ENCODE data around the gene C20orf202.
A peak's percentile ranks its signal among the peaks of the same experiment; 100 is the strongest.

The C20orf202 gene

DNA sequence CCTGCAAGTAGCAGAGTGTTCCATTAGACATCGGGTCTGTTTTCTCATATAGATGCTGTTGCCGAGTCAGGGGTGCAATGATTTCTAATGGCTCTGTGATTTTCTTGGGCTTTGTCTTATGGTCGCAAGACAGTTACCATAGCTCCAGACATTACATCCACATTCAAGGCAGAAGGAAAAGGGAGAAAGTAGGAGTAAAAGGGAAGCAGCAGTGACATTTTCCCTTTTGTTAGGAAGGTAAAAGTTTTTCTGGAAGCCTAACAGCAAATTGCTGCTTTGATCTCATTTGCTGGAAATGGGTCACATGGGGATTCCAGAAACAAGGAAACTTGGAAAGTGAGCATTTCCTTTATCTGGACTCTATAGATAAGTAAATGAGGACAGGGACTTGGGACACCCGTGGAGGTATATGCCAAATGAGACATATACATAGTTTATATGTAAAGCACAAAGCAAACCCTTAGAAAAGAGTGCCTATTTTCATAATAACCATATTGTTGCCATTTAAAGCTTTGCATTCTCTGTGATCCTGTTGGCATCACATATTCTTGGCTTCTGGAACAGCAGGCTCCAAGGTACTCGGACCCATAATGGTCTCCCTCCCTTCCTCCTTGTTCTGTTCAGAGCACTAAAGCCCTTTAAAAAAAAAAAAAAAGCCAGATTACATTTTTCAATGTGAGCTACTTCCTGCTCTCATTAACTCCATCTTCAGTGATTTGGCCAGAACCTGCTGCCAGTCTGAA, at the start of gene C20orf202:
C20orf202 (plus strand) TSS at position 693 of the 743 bp plus-strand sequence. CDS start 132 bp downstream, outside the sequence.
- DNase-seq: no peak

GRCh38 chr20:1154226-1154625, 49.0 kb upstream of the C20orf202 start:
- no peak for DNase-seq

GRCh38 chr20:1154691-1155090, 48.6 kb upstream of the C20orf202 start:
- no peak for DNase-seq

GRCh38 chr20:1155342-1155741, 47.9 kb upstream of the C20orf202 start:
- DNase-seq: no peak

- no peak for DNase-seq
Observed at GRCh38 chr20:1160496-1160895, 42.8 kb upstream of the C20orf202 start.

- no peak for DNase-seq
Observed at GRCh38 chr20:1160991-1161390, 42.3 kb upstream of the C20orf202 start.

GRCh38 chr20:1163105-1163504, 40.1 kb upstream of the C20orf202 start:
- DNase-seq: no peak

DNA sequence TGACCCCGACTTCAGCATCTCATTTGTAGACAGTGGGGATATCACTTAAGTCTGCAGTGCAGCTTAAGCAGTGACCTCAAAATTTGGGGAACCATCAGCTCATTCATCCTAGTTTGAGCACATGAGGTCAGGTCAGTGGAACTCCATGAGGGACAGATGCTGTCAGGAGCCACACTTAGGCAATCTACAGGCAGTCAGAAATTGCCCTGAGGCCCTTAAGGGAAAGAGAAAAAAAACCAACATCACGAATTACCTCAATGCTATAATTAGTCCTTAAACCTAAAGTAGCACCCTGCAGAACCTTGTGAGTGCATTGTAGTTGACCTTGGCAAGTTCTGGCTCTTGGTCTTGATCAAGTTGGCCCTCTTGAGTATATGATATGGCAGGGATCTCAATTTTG, 39.6 kb upstream of the C20orf202 start:
- no peak for DNase-seq

DNA sequence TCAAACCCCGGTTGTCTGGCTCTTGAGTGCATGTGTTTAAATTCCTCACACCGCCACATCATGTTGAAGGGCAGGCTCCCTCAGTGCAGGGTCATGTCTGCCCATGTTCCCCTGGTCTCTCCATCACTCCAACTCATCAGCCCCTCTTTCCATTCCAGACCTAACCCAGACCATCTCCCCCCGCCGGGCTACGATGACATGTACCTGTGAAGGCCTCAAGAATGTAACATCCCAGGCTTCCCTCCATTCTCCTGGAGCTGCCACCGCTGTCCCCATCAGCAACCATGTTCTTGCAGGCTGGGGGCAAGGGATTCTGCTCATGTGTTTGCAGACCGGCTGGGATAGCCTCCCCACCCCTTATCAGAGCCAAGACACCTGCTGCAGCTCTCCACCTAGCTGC, 38.4 kb upstream of the C20orf202 start:
- DNase-seq: no peak

DNA sequence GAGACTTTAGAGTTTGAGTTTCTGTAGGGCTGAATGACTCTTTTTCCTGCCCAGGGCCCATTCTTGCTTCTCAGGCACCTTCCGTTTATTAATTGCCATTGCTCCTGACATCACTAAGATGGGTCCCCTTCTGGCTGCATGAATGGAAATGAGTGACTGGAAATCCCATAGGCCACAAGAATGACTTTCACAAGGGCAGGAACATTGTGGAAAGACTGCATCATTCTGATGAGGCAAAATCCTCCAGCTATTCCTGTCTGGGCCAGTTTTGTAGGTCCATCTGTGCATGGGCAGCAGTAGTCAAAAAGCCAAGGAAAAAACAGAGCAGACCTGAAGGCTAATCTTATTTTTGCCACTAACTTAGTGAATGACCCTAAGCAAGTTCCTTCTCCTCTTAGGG, 37.7 kb upstream of the C20orf202 start:
- DNase-seq: no peak

DNA sequence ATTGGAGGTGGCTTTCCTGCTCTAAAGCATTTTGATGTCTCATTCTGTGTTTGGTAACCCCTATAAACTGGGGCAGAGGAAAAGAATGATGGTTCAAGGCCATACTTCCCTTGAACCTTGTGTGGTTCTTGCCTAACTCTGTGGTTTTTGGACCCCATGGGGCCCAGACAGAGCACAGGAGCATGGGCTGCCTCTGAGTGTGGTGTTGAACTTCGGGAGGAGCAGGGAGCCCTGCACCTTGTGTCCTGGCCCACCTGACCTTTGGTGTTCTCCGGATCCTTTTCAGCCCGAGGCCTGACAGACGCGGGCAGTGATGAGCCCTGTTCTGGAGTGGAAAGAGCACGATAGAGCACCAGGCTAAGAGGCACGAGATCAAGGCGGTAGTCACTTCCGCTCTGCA, 37.3 kb upstream of the C20orf202 start:
- DNase-seq: no peak

DNA sequence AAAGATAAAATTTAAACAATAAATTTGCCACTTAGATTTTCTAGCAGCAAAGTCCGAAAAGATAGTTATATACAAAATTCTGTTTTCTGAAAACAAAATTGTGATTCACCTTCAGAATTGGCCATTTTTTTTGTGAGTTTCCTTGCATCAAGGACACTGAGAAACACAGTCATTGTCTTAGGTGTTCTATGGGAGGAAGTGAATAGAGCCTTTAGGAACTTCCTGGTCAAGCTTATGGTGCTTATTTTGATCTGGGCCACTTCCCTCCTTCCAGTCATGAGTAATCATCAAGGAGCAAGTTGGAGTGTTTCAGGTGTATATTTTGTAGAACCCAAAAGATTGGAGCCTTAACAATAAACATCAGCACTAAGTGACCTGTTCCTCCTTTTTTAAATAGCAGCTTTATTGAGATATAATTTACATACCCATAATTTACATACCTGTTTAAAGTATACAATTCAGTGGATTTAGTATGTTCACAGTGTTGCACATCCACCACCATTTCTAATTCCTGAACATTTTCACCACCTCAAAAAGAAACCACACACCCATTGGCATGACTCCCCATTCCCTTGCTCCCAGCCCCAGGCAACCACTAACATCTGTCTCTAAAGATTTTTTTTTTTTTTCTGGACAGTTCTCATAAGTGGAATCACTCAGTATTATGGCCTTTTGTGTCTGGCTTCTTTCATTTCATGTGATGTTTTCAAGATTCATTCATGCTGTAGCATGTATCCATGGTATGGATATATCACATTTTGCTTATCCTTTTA, 36.1 kb upstream of the C20orf202 start:
- DNase-seq: no peak

GRCh38 chr20:1169224-1169623, 34.0 kb upstream of the C20orf202 start:
- DNase-seq: no peak

DNA sequence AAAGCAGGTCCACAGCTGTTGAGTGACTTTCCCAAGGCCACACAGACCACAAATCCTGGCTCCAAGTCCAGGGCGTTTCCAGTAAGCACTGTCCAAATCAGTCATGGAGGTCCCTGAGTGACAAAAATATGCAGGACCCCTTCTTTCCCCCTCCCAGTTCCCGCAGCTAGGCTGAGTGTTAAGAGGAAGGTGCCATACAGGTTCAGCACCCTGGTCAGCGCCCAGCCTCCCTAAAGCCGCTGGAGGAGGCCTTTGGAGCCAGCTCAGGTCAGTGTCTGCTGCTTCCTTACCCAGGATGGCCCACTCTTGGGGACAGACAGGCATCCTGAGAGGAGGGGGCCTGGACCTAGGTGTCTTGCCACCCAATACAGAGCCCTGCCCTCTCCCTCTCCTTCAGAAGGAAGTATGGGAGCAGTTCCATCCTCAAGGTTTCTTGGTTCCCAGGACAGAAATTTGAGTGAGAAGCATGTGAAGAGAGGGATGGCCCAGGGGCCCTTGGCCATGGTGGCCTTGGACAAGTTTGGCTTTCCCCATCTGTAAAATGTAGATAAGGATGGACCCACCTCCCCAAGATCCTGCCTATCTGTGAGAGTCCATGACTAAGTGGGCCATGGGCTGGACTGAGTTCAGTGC, 31.7 kb upstream of the C20orf202 start:
- DNase-seq: peak; percentile 33

DNA sequence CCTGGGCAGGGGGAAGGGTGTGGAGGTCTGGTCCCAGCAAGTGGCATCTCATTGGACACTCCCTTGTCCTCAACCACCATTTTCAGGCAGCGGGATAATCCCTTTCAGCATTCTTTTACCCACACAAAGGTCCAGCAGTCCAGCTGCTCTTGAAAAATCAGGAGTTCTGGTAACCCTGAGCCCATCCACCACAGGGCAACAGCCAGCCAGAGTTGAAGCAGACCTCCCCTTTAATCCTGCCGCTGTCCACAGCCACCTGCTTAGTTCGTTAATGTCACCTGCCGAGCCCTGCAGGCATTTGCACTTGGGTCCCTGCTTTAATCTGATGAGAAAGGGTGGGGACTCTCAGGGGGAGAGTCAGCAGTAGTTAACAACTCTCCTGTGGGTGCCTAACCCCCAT, 29.6 kb upstream of the C20orf202 start:
- no peak for DNase-seq

DNA sequence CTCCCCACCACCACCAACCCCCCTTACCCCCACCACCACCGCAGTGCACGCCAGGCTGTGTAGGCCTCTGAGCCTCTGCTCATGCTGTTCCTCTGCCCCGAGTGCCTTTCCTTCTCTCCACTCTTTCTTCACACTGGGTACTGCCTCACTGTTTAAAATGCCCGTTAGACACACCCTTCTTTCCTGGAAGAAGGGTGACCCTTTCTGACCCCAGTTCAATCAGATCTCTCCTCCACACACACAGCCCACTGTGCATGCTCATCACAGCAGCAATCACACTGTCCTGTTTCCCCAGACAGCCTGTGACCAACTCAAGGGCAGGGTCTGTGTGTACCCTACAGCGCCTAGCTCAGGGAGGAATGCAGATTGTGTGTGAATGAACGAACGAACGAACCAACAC, 28.5 kb upstream of the C20orf202 start:
- DNase-seq: no peak

DNA sequence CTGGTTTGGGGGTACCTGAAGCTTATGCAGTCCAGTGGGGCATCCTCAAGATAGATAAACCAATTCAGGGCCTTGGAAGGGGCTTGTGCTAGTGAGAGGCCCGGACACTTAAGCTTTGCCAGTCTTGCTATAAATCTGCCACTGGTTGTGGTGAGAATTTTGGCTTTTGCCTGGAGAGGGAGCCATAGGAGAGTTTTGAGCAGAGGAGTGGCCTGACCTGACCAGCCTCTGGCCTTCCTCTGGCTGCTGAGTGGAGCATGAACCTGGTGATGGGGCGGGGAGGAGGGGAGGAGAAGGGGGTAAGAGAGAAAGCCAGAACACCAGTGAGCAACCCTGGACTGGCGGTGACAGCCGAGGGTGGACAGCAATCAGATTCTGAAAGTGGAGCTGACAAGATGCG, 25.6 kb upstream of the C20orf202 start:
- peak; percentile 9 for DNase-seq

DNA sequence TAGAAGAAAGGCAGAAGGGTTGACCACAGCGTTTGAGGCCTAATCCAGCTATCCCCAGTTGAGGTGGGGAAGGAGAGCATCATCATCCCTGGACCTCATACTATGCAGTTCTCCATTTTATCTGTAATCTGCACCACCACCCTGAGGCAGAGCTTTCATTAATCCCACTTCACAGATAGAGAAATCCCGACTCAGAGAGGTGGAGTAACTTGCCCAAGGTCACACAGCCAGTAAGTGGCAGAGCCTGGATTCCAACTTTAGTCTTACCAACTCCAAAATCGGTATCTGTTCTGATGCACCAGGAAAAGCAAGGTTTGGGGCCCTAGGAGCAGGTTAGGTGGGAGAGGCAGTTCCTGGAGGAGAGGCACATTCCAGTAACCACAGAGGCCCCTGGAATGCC, 25.2 kb upstream of the C20orf202 start:
- no peak for DNase-seq

DNA sequence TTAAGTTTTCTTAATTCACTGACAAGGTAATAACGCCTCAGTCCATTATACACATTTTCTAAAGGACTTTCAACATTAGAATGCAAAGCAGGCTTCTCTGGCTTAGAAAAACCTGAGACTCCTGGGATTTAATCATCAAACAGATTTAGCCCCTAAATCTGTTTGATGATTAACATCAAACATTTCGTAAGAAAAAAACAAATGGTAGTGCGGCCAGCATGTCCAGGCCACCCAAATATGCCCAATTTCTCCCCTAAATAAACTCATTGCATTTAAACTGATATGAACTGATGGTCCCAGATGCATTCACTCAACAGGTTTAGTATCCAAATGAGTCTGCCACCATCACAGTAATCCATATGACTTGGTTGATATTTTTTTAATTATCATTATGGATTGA, 24.6 kb upstream of the C20orf202 start:
- no peak for DNase-seq

DNA sequence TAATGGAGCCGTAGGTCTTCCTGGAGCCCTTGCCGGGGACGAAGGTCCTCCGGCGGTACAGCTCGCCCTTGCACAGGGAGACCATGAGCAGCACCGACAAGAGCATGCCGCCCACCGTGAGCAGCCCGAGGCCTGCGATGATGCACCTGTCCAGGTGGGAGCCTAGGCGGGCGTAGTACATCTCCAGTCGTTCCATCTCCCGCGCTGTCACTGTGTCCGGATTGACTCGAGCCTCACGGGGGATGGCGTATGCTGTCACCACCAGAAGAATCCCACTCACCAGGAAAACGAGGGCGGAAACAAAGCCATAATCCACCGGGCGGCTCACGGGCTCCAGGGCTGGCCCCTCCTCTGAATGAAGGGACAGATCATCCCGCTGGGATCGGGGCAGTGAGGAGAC, 22.3 kb upstream of the C20orf202 start:
- DNase-seq: no peak

GRCh38 chr20:1182106-1182505, 21.1 kb upstream of the C20orf202 start:
- no peak for DNase-seq

- DNase-seq: no peak
Observed at GRCh38 chr20:1183153-1183552, 20.1 kb upstream of the C20orf202 start.

DNA sequence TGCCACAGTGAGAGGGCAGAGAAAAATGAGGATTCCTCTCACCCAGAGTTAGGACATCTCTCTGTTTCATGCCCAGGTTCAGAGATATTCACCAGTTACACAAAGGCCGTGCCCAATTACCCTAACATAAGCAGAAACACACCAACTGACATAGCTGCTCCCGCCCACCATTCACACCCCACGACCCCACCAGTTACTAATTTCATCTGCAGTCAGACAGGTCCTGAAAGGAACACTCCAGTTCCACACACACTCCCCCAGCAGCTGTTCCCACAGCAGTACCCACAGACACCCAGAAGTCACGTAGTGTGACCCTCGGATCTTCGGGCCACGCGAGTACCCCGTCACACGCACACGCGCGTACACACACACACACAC, 19.0 kb upstream of the C20orf202 start:
- DNase-seq: no peak

Measured in RPMI8226 (cell line).